Measurements from ENCODE around the gene ZMAT5.

Gene ZMAT5

GRCh38 chr22:29739346-29739875, 27.4 kb downstream of the ZMAT5 start:
- H3K27me3 Mint-ChIP-seq (ENCODE audit: low read depth): no peaks in the 10 kb centered on the region
- H3K9me3 Mint-ChIP-seq: no peaks in the 10 kb centered on the region
- no peak for TF ChIP-seq CTCF (IDR thresholded peaks at IDR 0.05; ENCODE audit: unreplicated experiment in 3 of 3)
- no peak overlapping the region for H3K27ac Mint-ChIP-seq
- H3K36me3 Mint-ChIP-seq (ENCODE audit: low read depth): peaks cover 15% of the 10 kb centered on the region
- no peak overlapping the region for H3K4me3 Mint-ChIP-seq
- H3K4me1 Mint-ChIP-seq: no peaks in the 10 kb centered on the region

DNA sequence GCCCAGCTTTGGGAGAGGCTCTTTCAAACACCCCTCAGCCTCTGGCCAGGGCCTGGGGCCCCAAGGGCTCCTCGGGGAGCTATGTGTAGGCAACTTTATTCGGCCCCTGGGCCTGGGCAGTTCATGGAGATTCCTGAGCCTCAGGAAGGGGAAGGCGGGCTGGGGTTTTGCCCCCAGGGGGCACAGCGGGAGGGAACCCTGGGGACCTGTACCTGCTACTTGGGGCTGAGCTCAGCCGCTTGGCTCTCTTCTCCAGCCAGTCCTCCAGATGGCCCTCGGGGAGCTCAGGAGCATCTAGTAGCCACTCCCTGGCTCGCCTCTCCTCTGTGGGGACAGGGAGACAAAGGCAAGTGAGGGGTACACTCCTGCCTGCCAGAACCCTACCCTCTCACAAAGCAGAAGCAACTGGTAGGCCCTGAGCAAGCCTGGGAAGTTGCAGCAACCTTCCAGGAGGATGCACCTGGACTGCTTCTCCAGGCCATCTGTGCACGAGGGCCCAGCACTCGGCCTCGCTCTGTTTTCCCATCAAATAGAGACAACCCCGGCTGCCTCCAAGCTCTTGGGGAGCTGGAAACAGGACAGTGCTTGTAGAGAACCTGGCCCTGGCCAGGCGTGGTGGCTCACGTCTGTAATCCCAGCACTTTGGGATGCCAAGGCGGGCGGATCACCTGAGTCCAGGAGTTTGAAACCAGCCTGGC, 28.5 kb downstream of the ZMAT5 start:
- TF ChIP-seq CTCF (IDR thresholded peaks at IDR 0.05; ENCODE audit: unreplicated experiment in 3 of 3): no peak
- no peak overlapping the region for H3K27ac Mint-ChIP-seq
- H3K4me1 Mint-ChIP-seq: peaks cover 5% of the 10 kb centered on the region
- no peak overlapping the region for H3K4me3 Mint-ChIP-seq
- H3K9me3 Mint-ChIP-seq: no peaks in the 10 kb centered on the region
- peaks cover 15% of the 10 kb centered on the region for H3K36me3 Mint-ChIP-seq (ENCODE audit: low read depth)
- H3K27me3 Mint-ChIP-seq (ENCODE audit: low read depth): no peaks in the 10 kb centered on the region

- no peak for TF ChIP-seq CTCF (IDR thresholded peaks at IDR 0.05; ENCODE audit: unreplicated experiment in 3 of 3)
- Mint-ChIP-seq H3K4me3 (no peak overlapping the region), H3K36me3 (ENCODE audit: low read depth) (peaks cover 14% of the 10 kb centered on the region), H3K9me3 (no peaks in the 10 kb centered on the region), H3K27ac (no peak overlapping the region), H3K27me3 (ENCODE audit: low read depth) (no peaks in the 10 kb centered on the region), H3K4me1 (peaks cover 5% of the 10 kb centered on the region)
Measured at GRCh38 chr22:29737251-29738117, 29.3 kb downstream of the ZMAT5 start.

DNA sequence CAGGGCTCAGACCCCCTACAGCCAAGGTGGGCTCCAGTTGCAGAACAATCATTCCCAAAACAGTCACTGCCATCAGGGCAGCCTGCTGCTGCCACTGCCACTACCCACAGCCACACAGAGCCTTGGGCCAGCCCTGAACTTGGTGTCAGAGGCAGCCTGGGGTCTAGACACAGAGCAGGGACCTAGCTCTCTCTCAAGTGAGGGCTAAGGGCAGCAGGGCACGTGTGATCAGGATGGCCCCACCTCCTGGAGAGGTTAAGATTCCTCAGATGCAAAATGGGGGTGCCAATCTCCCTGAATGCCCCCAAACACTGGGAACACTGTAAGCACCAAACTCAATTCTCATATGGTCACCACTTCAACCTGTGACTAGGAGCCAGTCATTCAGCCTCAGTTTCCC, 31.4 kb downstream of the ZMAT5 start:
- no peak for TF ChIP-seq CTCF (IDR thresholded peaks at IDR 0.05; ENCODE audit: unreplicated experiment in 3 of 3)

GRCh38 chr22:29734838-29735237, 32.0 kb downstream of the ZMAT5 start:
- no peak overlapping the region for H3K27ac Mint-ChIP-seq
- no peak for TF ChIP-seq CTCF (IDR thresholded peaks at IDR 0.05; ENCODE audit: unreplicated experiment in 3 of 3)
- peaks cover 4% of the 10 kb centered on the region for H3K36me3 Mint-ChIP-seq (ENCODE audit: low read depth)
- H3K27me3 Mint-ChIP-seq (ENCODE audit: low read depth): no peaks in the 10 kb centered on the region
- peaks cover 5% of the 10 kb centered on the region for H3K4me1 Mint-ChIP-seq
- no peak overlapping the region for H3K4me3 Mint-ChIP-seq
- H3K9me3 Mint-ChIP-seq: no peaks in the 10 kb centered on the region

More for the DNA sequence above, 31.4 kb downstream of the ZMAT5 start:
- Mint-ChIP-seq H3K27ac (no peak overlapping the region), H3K27me3 (ENCODE audit: low read depth) (no peaks in the 10 kb centered on the region), H3K4me1 (peaks cover 5% of the 10 kb centered on the region), H3K9me3 (no peaks in the 10 kb centered on the region), H3K4me3 (no peak overlapping the region), H3K36me3 (ENCODE audit: low read depth) (peaks cover 4% of the 10 kb centered on the region)

Measured in nephron (organoid).